OCI-LY3 (cell line): Measurements from ENCODE around the gene TMC5.
"Not testable (repeated sequence)": the region's sequence is repeated elsewhere in the genome, so short reads cannot be mapped to it uniquely, and the experiment has no call there.

Experiments
- EZH2phosphoT487 ChIP-seq: fragments of 200-600 bp; shearing (Covaris generic); IDR thresholded peaks from 2 replicates; pipeline ENCODE4 v1.6.1; 2018; ENCODE audit warnings: antibody characterized with exemption, mixed run types, low read depth
- TF ChIP-seq, protein P1 (sequence below): fragments of 200-600, 300-600 bp; sonication (generic); IDR thresholded peaks from 2 replicates; pipeline ENCODE4 v1.5.1; 2014; ENCODE audit warnings: antibody characterized with exemption, low read length, low read depth

DNA sequence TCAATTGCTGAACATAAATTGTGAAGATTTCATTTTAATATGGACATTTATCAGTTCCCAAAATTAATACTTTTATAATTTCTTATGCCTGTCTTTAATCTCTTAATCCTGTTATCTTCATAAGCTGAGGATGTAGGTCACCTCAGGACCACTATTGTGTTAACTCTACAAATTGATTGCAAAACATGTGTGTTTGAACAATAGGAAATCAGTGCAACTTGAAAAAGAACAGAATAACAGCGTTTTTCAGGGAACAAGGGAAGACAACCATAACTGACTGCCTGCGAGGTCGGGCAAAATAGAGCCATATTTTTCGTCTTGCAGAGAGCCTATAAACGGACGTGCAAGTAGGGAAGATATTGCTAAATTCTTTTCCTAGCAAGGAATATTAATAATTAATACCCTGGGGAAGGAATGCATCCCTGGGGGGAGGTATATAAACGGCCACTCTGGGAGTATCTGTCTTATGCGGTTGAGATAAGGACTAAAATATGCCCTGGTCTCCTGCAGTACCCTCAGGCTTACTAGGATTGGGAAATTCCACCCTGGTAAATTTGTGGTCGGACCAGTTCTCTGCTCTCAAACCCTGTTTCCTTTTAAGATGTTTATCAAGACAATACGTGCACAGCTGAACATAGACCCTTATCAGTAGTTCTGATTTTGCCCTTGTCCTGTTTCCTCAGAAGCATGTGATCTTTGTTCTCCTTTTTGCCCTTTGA lies 125.8 kb downstream of the TMC5 start:
- TF ChIP-seq, protein P1, sequence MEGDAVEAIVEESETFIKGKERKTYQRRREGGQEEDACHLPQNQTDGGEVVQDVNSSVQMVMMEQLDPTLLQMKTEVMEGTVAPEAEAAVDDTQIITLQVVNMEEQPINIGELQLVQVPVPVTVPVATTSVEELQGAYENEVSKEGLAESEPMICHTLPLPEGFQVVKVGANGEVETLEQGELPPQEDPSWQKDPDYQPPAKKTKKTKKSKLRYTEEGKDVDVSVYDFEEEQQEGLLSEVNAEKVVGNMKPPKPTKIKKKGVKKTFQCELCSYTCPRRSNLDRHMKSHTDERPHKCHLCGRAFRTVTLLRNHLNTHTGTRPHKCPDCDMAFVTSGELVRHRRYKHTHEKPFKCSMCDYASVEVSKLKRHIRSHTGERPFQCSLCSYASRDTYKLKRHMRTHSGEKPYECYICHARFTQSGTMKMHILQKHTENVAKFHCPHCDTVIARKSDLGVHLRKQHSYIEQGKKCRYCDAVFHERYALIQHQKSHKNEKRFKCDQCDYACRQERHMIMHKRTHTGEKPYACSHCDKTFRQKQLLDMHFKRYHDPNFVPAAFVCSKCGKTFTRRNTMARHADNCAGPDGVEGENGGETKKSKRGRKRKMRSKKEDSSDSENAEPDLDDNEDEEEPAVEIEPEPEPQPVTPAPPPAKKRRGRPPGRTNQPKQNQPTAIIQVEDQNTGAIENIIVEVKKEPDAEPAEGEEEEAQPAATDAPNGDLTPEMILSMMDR, result not testable (repeated sequence)
- TF ChIP-seq EZH2phosphoT487, result not testable (repeated sequence)
